Neutrophil (primary cell): Measurements from ENCODE around the gene KRTAP24-1.

Experiments
- H3K27ac ChIP-seq: fragments of 200-600 bp; sonication (generic); 2 replicates; pipeline ENCODE4 v1.5.1; 2016; ENCODE audit warnings: mild to moderate bottlenecking, moderate library complexity
- H3K27me3 ChIP-seq: fragments of 200-600 bp; sonication (generic); 2 replicates; pipeline ENCODE4 v1.6.0; 2016; ENCODE audit warnings: mild to moderate bottlenecking
- H3K36me3 ChIP-seq: fragments of 200-600 bp; sonication (generic); 2 replicates; pipeline ENCODE4 v1.5.1; 2017
- H3K4me1 ChIP-seq, 2 experiments: fragments of 200-600 bp in 1 of 2; sonication (generic) in 1 of 2; 1 replicate in 1 of 2; 2 replicates in 1 of 2; pipeline versions ENCODE4 v1.5.1 to v1.6.1; 2013 to 2016; ENCODE audit warnings: low read depth in 1 of 2, low read length in 1 of 2, mild to moderate bottlenecking in 1 of 2, moderate library complexity in 1 of 2; ENCODE audit not compliant: control insufficient read depth in 1 of 2, insufficient read depth in 1 of 2
- H3K4me3 ChIP-seq, 2 experiments: fragments of 200-600 bp in 1 of 2; sonication (generic) in 1 of 2; 1 replicate in 1 of 2; 2 replicates in 1 of 2; pipeline ENCODE4 v1.5.1; 2013 to 2016; ENCODE audit warnings: low read depth in 1 of 2, low read length in 1 of 2, mild to moderate bottlenecking in 1 of 2, moderate library complexity in 1 of 2
- H3K9me3 ChIP-seq: fragments of 200-600 bp; sonication (generic); 2 replicates; pipeline ENCODE4 v1.5.1; 2016
- CTCF ChIP-seq: fragments of 200-600 bp; sonication (generic); IDR thresholded peaks from 2 replicates; pipeline ENCODE4 v1.5.1; 2016; ENCODE audit warnings: antibody characterized with exemption

The KRTAP24-1 gene

GRCh38 chr21:30238168-30238567, 44.6 kb downstream of the KRTAP24-1 start:
- TF ChIP-seq CTCF = no peak
- Histone ChIP-seq H3K4me1 (no peaks in the 10 kb centered on the region), H3K9me3 (no peaks in the 10 kb centered on the region), H3K27me3 (no peaks in the 10 kb centered on the region), H3K36me3 (no peaks in the 10 kb centered on the region), H3K4me3 (no peak overlapping the region), H3K27ac (no peak overlapping the region)

- H3K36me3 ChIP-seq = no peaks in the 10 kb centered on the region
- no peaks in the 10 kb centered on the region for H3K9me3 ChIP-seq
- no peaks in the 10 kb centered on the region for H3K27me3 ChIP-seq
- H3K27ac ChIP-seq = no peak overlapping the region
- no peak overlapping the region for H3K4me3 ChIP-seq
- no peak for TF ChIP-seq CTCF
- no peaks in the 10 kb centered on the region for H3K4me1 ChIP-seq
These were observed 48.1 kb downstream of the KRTAP24-1 start for GRCh38 chr21:30234643-30235042.

GRCh38 chr21:30234050-30234449, 48.7 kb downstream of the KRTAP24-1 start:
- H3K36me3 ChIP-seq = no peaks in the 10 kb centered on the region
- no peaks in the 10 kb centered on the region for H3K27me3 ChIP-seq
- H3K27ac ChIP-seq = no peak overlapping the region
- no peak for TF ChIP-seq CTCF
- H3K4me1 ChIP-seq = no peaks in the 10 kb centered on the region
- no peaks in the 10 kb centered on the region for H3K9me3 ChIP-seq
- no peak overlapping the region for H3K4me3 ChIP-seq

- no peak overlapping the region for H3K27ac ChIP-seq
- no peak overlapping the region for H3K4me3 ChIP-seq
- H3K9me3 ChIP-seq = no peaks in the 10 kb centered on the region
- no peaks in the 10 kb centered on the region for H3K27me3 ChIP-seq
- no peaks in the 10 kb centered on the region for H3K36me3 ChIP-seq
- TF ChIP-seq CTCF = no peak
- no peaks in the 10 kb centered on the region for H3K4me1 ChIP-seq
These were observed 49.3 kb downstream of the KRTAP24-1 start for GRCh38 chr21:30233228-30234020.

GRCh38 chr21:30232011-30232410, 50.7 kb downstream of the KRTAP24-1 start:
- TF ChIP-seq CTCF = no peak
- no peaks in the 10 kb centered on the region for H3K9me3 ChIP-seq
- no peaks in the 10 kb centered on the region for H3K4me1 ChIP-seq
- H3K36me3 ChIP-seq = no peaks in the 10 kb centered on the region
- no peak overlapping the region for H3K27ac ChIP-seq
- H3K4me3 ChIP-seq = no peak overlapping the region
- H3K27me3 ChIP-seq = no peaks in the 10 kb centered on the region
